NCI-H146 treated with DMSO at 0.1 percent for 48 hours (cell line): ENCODE measurements around the gene ALPL.

Experiments used
- DNase-seq: peaks from one replicate; lab custom pipeline; 2025; ENCODE audit not compliant: unreplicated experiment; lab: John Stamatoyannopoulos, UW

Gene ALPL

GRCh38 chr1:21526441-21526840, 17.2 kb downstream of the ALPL start:
- no peak for DNase-seq

- no peak for DNase-seq
Measured at GRCh38 chr1:21530368-21531016, 21.3 kb downstream of the ALPL start.

GRCh38 chr1:21531241-21531640, 22.0 kb downstream of the ALPL start:
- DNase-seq = no peak

- no peak for DNase-seq
Measured at GRCh38 chr1:21532496-21532895, 23.3 kb downstream of the ALPL start.

- no peak for DNase-seq
Measured at GRCh38 chr1:21532992-21533534, 23.8 kb downstream of the ALPL start.

GRCh38 chr1:21534146-21534545, 24.9 kb downstream of the ALPL start:
- DNase-seq = no peak

GRCh38 chr1:21534674-21535378, 25.6 kb downstream of the ALPL start:
- peak; percentile 33 for DNase-seq

- DNase-seq = no peak
Measured at GRCh38 chr1:21536218-21536617, 27.0 kb downstream of the ALPL start.

- no peak for DNase-seq
Measured at GRCh38 chr1:21537511-21537931, 28.3 kb downstream of the ALPL start.

GRCh38 chr1:21537932-21538630, 28.9 kb downstream of the ALPL start:
- DNase-seq = no peak

- no peak for DNase-seq
Measured at GRCh38 chr1:21539933-21540332, 30.7 kb downstream of the ALPL start.

- no peak for DNase-seq
Measured at GRCh38 chr1:21541329-21541728, 32.1 kb downstream of the ALPL start.

- DNase-seq = no peak
Measured at GRCh38 chr1:21541835-21542234, 32.6 kb downstream of the ALPL start.

GRCh38 chr1:21543598-21543997, 34.4 kb downstream of the ALPL start:
- no peak for DNase-seq

- no peak for DNase-seq
Measured at GRCh38 chr1:21544095-21544494, 34.9 kb downstream of the ALPL start.

GRCh38 chr1:21546122-21546825, 37.1 kb downstream of the ALPL start:
- no peak for DNase-seq

- DNase-seq = no peak
Measured at GRCh38 chr1:21547876-21548275, 38.7 kb downstream of the ALPL start.

- DNase-seq = no peak
Measured at GRCh38 chr1:21550097-21550496, 40.9 kb downstream of the ALPL start.

GRCh38 chr1:21550866-21551475, 41.7 kb downstream of the ALPL start:
- no peak for DNase-seq

- no peak for DNase-seq
Measured at GRCh38 chr1:21552715-21553114, 43.5 kb downstream of the ALPL start.
